Measurements from ENCODE around the gene CDK13.
"Not testable (repeated sequence)": the region's sequence is repeated elsewhere in the genome, so short reads cannot be mapped to it uniquely, and the experiment has no call there.

The CDK13 gene

GRCh38 chr7:40105879-40106473 lies 155.9 kb downstream of the CDK13 start:
- no peak for FAIRE-seq

- FAIRE-seq = no peak
These were observed 165.9 kb downstream of the CDK13 start for GRCh38 chr7:40115936-40116335.

DNA sequence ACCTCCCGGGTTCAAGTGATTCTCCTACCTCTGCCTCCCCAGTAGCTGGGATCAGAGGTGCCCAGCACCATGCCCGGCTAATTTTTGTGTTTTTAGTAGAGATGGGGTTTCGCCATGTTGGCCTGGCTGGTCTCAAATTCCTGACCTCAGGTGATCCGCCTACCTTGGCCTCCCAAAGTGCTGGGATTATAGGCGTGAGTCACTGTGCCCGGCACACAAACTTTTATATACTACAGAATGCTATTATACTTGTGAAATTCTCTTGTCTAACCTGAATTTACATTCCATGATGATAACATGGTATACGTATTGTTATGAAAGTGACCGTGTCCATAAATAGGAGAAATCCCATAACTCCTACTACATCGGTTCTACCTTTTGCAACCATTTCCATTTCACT lies 167.1 kb downstream of the CDK13 start:
- not testable (repeated sequence) for FAIRE-seq

- not testable (repeated sequence) for FAIRE-seq
These were observed 168.1 kb downstream of the CDK13 start for GRCh38 chr7:40118201-40118600.

- FAIRE-seq = no peak
These were observed 170.0 kb downstream of the CDK13 start for GRCh38 chr7:40120020-40120419.

GRCh38 chr7:40122100-40122939 lies 172.3 kb downstream of the CDK13 start:
- not testable (repeated sequence) for FAIRE-seq

DNA sequence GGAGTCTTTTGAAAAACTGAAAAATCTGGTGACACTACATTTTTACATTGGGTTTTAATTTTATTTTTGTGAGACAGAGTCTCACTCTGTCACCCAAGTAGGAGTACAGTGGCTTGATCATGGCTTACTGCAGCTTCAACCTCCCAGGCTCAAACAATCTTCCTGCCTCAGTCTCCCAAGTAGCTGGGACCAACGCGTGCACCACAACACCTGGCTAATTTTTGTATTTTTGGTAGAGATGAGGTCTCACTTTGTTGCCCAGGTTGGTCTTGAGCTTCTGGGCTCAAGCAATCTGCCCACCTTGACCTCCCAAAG lies 172.8 kb downstream of the CDK13 start:
- no peak for FAIRE-seq

GRCh38 chr7:40133561-40134427 lies 183.7 kb downstream of the CDK13 start:
- FAIRE-seq = no peak

GRCh38 chr7:40134428-40135316 lies 184.6 kb downstream of the CDK13 start, which contains the start of the genes MPLKIP and SUGCT:
Gene MPLKIP, minus strand, starts transcription at chr7:40134622. Its CDS starts 55 bp downstream, at chr7:40134567.
Gene SUGCT, plus strand, starts transcription at chr7:40135005.
- no peak for FAIRE-seq

DNA sequence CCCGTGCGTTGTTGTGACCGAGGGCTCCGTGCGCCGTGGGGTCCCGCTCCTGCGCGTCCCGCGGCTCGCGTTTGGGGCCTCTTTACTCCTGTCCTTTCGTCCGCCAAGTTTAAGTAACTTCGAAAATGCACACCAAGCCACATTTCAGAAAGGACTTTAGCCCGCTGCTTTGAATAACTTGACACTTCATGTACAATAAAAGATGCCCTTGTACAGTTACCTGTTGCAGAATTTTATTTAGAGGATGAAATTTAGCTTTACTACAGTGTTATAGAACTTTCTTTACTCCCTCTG lies 185.2 kb downstream of the CDK13 start:
- no peak for FAIRE-seq

- FAIRE-seq = no peak
These were observed 187.5 kb downstream of the CDK13 start for GRCh38 chr7:40137563-40137962.

DNA sequence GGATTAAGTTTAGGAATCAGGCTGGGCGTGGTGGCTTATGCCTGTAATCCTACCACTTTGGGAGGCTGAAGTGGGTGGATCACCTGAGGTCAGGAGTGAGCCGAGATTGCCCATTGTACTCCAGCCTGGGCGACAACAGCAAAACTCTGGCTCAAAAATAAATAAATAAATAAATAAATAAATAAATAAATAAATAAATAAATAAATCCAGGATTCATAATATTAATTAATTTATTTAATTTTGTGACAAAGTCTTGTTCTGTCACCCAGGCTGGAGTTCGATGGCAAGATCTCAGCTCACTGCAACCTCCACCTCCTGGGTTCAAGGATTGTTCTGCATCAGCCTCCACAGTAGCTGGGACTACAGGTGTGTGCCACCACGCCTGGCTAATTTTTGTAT lies 188.9 kb downstream of the CDK13 start:
- FAIRE-seq = no peak

- FAIRE-seq = not testable (repeated sequence)
These were observed 189.8 kb downstream of the CDK13 start for GRCh38 chr7:40139891-40140290.

GRCh38 chr7:40141916-40142315 lies 191.9 kb downstream of the CDK13 start:
- FAIRE-seq = not testable (repeated sequence)

DNA sequence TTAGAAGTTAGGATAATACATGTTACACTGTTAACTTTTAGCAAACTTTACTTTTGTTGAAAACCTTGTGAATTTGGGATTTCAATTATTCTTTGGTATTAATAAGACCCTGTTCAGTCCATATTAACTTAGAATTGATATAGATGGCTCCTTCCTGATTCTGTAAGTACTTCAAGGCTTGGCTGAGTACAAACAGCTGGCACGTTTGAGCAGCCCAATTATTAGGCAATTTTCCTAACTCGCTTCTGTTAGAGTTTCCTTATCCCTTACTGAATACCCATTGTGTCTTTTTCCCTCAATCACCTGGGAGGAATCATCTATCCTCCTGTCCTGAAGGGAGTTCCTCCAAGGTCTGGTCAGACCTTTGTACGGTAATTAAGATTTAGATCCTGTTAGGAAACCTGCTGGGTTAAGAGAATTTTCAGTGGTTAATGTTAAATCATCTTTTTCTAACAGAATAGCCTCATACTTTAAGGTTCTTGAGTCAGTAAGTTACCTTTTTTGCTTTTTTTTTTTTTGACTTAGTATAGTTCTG lies 195.6 kb downstream of the CDK13 start:
- FAIRE-seq = not testable (repeated sequence)

GRCh38 chr7:40147371-40148246 lies 197.6 kb downstream of the CDK13 start:
- no peak for FAIRE-seq

DNA sequence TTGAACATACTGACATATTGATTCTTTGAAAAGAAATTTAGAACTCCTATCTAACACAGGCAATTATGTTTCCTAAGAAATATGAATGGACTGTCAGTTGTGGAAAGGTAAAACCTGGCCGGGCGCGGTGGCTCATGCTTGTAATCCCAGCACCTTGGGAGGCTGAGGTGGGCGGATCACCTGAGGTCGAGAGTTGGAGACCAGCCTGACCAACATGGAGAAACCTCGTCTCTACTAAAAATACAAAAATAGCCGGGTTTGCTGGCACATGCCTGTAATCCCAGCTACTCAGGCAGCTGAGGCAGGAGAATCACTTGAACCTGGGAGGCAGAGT lies 198.2 kb downstream of the CDK13 start:
- not testable (repeated sequence) for FAIRE-seq

- FAIRE-seq = no peak
These were observed 198.6 kb downstream of the CDK13 start for GRCh38 chr7:40148671-40149070.
